Peyer's patch (tissue), 4 donors: Measurements from ENCODE around the gene C20orf144.

Experiments used
- POLR2A ChIP-seq, 2 donors: fragments of 450-650 bp; IDR thresholded peaks; one replicate each; pipeline ENCODE4 v1.5.1; 2017; ENCODE audit warnings: antibody characterized with exemption in 2 of 2, mild to moderate bottlenecking in 2 of 2, moderate library complexity in 2 of 2
- TF ChIP-seq, protein P1 (sequence below), 6 experiments: fragments of 450-650 bp in 4 of 6; fragments of 200-600 bp in 2 of 6; sonication (generic) in 1 of 6; IDR thresholded peaks; one replicate each; pipeline ENCODE4 v1.5.1; 2017 to 2019; ENCODE audit warnings: antibody characterized with exemption in 6 of 6, mild to moderate bottlenecking in 3 of 6, moderate library complexity in 1 of 6

DNA sequence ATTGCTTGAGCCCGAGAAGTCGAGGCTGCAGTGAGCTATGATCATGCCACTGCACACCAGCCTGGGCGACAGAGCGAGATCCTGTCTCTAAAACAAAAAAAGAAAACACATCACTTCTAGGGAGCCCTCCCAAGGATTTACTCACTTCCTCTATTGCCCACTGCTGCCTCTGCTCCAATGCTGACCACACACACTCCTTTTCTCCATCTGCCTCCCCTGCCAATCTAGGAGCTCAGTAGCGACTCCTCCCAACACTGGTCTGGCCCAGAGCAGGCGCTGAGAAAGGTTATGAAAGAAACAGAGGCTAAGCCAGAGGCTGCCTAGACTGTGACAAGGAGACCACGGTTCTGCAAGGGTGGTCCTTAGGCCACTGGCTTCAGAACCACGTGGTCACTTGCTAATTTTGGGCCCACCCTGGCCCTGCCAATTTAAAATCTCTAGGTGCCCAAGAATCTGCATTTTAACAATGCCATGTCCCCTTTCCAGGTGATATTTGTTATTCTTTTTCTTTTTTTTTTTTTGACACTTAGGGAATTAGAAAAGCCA lies 25.3 kb downstream of the C20orf144 start:
- TF ChIP-seq, protein P1, sequence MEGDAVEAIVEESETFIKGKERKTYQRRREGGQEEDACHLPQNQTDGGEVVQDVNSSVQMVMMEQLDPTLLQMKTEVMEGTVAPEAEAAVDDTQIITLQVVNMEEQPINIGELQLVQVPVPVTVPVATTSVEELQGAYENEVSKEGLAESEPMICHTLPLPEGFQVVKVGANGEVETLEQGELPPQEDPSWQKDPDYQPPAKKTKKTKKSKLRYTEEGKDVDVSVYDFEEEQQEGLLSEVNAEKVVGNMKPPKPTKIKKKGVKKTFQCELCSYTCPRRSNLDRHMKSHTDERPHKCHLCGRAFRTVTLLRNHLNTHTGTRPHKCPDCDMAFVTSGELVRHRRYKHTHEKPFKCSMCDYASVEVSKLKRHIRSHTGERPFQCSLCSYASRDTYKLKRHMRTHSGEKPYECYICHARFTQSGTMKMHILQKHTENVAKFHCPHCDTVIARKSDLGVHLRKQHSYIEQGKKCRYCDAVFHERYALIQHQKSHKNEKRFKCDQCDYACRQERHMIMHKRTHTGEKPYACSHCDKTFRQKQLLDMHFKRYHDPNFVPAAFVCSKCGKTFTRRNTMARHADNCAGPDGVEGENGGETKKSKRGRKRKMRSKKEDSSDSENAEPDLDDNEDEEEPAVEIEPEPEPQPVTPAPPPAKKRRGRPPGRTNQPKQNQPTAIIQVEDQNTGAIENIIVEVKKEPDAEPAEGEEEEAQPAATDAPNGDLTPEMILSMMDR (IDR thresholded peaks at IDR 0.05), result no peak
- TF ChIP-seq POLR2A (IDR thresholded peaks at IDR 0.05), result no peak
